Endothelial cell of umbilical vein (primary cell): ENCODE data around the gene MATN1.

Experiments
- EZH2 ChIP-seq: IDR thresholded peaks from 2 replicates; pipeline ENCODE4 v1.6.1; 2012; ENCODE audit warnings: borderline replicate concordance, low read depth, mild to moderate bottlenecking, moderate library complexity, low read length, inconsistent platforms; ENCODE audit not compliant: severe bottlenecking
- FOS ChIP-seq: IDR thresholded peaks from 2 replicates; pipeline ENCODE4 v1.6.1; 2011; ENCODE audit warnings: mild to moderate bottlenecking, low read length, moderate library complexity, borderline replicate concordance; ENCODE audit not compliant: insufficient read depth
- GATA2 ChIP-seq: IDR thresholded peaks from 2 replicates; pipeline ENCODE4 v1.7.0; 2011; ENCODE audit warnings: low read depth, mild to moderate bottlenecking, moderate library complexity, mixed read lengths, low read length; ENCODE audit not compliant: insufficient read length, insufficient read depth
- JUN ChIP-seq: IDR thresholded peaks from 2 replicates; pipeline ENCODE4 v1.6.1; 2011; ENCODE audit warnings: borderline replicate concordance, low read depth; ENCODE audit not compliant: insufficient read length, insufficient read depth
- MYC ChIP-seq: IDR thresholded peaks from one replicate; pipeline ENCODE4 v1.6.1; 2011; ENCODE audit warnings: mild to moderate bottlenecking, low read depth, low read length
- POLR2A ChIP-seq: IDR thresholded peaks from 2 replicates; pipeline ENCODE4 v1.6.1; 2012; ENCODE audit warnings: low read depth, mild to moderate bottlenecking, control low read depth, low read length
- POLR2AphosphoS5 ChIP-seq: IDR thresholded peaks from 2 replicates; pipeline ENCODE4 v1.6.1; 2012; ENCODE audit warnings: low read depth, mild to moderate bottlenecking, control low read depth, low read length, moderate library complexity; ENCODE audit not compliant: insufficient read depth
- TF ChIP-seq, protein P1 (sequence below), 2 donors: IDR thresholded peaks; 1 replicate in 1 of 2; 2 replicates in 1 of 2; pipeline ENCODE4 v1.5.1; 2011; ENCODE audit warnings: low read length in 2 of 2, mild to moderate bottlenecking in 2 of 2, moderate library complexity in 2 of 2, control low read depth in 1 of 2, inconsistent platforms in 1 of 2, low read depth in 1 of 2; ENCODE audit not compliant: insufficient read depth in 1 of 2; ENCODE audit errors: extremely low read depth in 1 of 2
- TF ChIP-seq, protein P2 (sequence below): IDR thresholded peaks from 2 replicates; pipeline ENCODE4 v1.6.1; 2011; ENCODE audit not compliant: insufficient read depth, insufficient read length

DNA sequence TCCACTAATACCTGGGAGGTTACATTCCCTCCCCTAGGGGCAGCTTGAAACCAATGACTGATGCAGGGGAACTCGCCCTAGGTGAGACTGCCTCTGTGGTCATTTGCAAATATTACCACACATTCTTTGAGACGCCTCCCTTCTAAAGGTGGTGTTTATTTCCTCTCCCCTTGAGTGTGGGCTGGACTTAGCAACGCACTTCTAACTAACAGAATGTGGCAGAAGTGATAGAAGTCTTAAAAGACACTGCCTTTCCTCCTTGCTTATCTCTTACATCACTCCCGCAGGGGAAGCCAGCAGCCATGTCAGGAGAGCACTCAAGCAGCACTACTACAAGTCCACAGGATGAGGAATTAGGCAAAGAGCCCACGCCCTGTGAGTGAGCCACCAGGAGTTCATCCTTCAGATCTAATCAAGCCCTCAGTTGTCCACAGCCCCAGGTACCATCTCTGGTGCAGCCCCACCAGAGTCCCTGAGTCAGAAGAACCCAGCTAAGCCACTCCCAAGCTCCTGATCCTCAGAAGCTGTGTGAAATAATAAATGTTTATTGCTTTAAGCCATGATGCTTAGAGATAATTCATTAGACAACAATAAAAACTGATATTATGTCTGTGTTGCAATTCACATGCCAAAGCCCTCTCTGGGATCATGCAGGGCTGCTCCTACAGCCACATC lies 14.8 kb upstream of the MATN1 start:
- TF ChIP-seq, protein P1, sequence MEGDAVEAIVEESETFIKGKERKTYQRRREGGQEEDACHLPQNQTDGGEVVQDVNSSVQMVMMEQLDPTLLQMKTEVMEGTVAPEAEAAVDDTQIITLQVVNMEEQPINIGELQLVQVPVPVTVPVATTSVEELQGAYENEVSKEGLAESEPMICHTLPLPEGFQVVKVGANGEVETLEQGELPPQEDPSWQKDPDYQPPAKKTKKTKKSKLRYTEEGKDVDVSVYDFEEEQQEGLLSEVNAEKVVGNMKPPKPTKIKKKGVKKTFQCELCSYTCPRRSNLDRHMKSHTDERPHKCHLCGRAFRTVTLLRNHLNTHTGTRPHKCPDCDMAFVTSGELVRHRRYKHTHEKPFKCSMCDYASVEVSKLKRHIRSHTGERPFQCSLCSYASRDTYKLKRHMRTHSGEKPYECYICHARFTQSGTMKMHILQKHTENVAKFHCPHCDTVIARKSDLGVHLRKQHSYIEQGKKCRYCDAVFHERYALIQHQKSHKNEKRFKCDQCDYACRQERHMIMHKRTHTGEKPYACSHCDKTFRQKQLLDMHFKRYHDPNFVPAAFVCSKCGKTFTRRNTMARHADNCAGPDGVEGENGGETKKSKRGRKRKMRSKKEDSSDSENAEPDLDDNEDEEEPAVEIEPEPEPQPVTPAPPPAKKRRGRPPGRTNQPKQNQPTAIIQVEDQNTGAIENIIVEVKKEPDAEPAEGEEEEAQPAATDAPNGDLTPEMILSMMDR (IDR thresholded peaks at IDR 0.05; ENCODE audit: extremely low read depth in 1 of 2, insufficient read depth in 1 of 2, low read depth in 1 of 2, low read length in 2 of 2), result no peak
- no peak for TF ChIP-seq POLR2AphosphoS5
- no peak for TF ChIP-seq GATA2
- no peak for TF ChIP-seq POLR2A
- no peak for TF ChIP-seq MYC
- no peak for TF ChIP-seq EZH2
- TF ChIP-seq, protein P2, sequence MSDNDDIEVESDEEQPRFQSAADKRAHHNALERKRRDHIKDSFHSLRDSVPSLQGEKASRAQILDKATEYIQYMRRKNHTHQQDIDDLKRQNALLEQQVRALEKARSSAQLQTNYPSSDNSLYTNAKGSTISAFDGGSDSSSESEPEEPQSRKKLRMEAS, result no peak
- no peak for TF ChIP-seq JUN
- TF ChIP-seq FOS, result no peak
